Raji (cell line): ENCODE measurements around the gene DDX39A.
A peak's percentile ranks its signal among the peaks of the same experiment; 100 is the strongest.

ENCODE experiments used
- POLR2A ChIP-seq: IDR thresholded peaks from 2 replicates; pipeline ENCODE4 v1.6.1; 2011; ENCODE audit warnings: low read depth, low read length, control low read depth; ENCODE audit not compliant: insufficient read depth

Gene DDX39A

DNA sequence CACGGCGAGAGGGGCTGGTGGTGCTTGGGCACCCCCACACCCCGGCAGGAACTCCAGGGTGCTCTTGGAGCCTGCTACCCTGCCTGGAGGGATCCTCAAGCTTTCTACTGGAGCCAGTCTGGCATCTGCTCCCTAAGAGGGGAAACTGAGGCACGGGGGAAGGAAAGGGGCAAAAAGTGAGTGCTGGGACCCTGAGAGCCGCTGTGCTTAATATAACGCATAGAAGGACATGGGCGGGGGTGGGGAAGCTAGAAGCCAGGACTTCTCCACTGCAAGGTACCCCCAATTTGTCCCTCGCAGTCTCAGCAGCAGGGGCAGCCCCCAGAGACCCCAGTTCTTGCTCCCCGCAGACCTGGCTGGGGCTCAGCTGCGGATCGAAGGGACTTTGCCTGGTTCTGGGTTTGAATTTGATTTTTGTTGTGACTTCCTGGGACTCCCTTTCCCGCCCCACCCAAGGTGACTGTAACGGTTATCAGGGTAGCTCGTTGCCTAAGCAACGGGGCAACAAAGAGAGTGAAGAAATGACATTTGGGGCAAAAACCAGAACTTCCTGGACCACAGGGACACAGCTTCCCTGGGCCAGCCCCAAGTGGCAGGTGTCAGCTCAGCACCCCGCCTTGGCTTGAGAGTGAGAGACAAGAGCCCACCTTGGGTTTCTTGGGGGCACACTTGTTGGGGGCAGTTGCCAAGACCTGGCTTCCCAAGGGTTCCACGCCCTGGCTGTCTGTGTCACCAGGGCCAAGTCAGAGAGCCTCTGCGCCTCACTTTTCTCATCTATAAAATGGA is 37.3 kb downstream of the DDX39A start:
- no peak for TF ChIP-seq POLR2A

DNA sequence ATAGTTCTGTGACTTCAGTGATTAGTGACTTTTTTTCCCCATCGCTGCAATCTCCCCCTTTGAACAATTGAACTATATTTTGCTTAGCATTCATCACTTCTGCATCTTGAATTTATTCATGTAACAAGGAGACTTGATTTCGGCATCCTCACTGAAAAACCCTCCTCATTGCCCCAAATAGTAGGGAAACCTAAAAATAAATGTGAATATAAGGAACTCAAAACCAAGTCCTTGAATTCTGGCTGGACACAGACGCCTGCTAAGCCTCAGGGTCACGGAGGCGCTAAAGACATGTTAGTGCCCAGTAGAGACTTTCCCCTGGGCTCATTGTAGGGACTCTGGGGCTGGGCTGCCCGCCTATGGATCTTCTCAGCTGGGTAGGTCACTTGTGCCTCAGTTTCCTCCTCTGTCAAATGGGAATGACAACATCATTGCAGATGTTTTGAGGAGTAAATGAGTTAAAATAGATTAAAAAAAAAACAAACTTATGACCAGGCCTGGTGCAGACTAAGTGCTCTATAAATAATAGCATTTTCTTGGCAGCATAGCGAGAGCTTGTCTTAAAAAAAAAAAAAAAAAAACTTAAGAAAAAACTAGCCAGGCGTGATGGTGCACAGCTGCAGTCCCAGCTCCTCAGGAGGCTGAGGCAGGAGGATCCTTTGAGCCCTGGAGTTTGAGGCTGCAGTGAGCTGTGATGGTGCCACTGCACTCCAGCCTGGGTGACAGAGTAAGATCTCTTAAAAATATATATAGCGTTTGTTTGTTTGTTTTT is 39.7 kb downstream of the DDX39A start:
- TF ChIP-seq POLR2A, result no peak

DNA sequence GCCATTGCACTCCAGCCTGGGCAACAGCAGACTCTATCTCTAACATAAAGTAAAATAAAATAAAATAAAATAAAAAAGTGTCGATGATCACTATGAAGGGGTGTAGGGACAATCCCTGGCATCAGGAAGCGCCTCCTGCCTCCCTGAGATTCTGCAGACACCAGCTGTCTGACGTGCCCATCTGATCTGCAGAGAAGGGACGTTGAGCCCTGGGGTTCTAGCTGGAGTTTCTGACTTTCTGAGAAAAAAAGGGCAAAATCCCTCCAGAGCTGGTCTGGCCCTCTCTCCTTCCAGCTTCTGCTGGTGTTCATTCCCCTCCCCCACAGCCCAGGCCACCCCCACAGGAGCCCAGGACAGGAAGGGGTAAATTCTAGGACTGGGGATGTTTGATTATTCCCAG is 40.3 kb downstream of the DDX39A start:
- no peak for TF ChIP-seq POLR2A

DNA sequence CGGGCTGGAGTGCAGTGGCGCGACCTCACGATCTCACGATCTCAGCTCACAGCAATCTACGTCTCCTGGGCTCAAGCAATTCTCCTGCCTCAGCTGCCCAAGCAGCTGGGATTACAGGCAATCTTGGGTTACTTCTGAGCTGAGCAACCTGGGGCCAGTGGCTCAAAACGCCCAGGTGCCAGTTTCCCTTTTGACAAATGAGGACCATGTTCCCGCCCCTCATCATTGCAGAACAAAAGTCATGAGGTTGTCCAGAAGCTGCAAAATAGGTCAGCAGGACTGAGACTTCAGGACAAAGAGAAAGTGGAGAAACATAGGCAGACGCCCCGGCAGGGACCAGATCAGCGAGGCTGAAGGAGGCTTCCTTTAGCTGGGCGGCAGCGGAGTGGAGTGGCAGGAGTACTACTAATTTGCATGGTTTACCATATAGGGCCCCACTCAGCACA is 41.2 kb downstream of the DDX39A start:
- TF ChIP-seq POLR2A, result no peak

DNA sequence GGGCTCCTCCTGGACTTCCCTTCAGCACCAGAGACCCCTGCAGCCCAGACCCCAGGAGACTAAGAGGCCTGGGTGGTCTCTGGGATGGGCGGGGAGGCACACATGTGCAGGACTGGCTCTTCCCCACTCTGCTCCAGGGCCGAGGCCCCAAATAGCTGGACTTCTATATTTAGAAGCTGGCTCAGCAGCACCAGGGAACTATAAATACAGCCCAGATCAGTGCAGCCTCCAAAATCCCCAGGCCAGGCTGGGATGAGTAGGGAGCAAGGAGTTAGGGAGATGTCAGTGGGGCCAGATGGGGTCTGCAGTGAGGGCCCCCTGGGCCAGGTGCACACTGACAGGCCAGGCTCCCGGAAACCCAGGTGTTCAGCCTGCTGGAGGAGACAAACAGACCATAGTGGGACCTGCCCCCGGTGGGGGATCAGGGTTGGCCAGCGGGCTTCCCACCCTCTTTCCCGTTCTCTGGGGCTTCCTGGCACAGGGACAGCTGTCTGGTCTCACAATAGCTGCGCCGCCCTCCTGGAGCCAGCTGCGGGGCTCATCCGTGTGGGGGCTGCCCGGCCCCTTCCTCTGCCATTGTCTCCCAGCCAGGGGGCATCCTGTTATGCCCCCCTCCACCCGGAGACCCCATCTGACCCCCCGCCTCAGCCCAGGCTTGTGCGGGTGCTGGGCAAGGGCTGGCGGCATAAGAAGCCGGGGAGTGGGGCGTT is 43.4 kb downstream of the DDX39A start:
- TF ChIP-seq POLR2A, result no peak

DNA sequence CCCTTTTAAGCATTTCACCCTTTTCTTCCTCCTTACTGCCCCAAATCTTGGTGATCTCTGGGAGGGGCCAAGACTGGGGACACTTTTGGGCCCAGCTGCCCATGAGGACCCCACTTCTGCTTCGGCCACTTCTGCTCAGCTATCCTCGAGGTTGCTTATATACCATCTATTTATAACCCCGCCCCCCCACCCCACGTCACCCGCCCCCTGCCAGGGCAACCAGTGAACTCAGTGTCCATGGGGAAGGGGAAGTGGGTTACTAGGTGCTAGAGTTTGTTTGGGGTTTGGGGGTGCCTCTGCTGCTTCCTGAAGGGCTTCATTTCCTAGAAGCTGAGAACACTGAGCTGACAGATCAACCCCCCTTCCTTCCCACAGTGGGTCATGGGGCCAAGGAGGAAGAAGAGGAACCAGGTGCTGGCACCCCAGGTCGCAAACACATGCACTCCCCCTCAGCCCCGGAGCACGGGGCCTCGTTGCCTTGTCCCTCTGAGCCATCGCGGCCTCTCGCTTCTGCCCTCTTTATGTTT is 44.0 kb downstream of the DDX39A start:
- no peak for TF ChIP-seq POLR2A

DNA sequence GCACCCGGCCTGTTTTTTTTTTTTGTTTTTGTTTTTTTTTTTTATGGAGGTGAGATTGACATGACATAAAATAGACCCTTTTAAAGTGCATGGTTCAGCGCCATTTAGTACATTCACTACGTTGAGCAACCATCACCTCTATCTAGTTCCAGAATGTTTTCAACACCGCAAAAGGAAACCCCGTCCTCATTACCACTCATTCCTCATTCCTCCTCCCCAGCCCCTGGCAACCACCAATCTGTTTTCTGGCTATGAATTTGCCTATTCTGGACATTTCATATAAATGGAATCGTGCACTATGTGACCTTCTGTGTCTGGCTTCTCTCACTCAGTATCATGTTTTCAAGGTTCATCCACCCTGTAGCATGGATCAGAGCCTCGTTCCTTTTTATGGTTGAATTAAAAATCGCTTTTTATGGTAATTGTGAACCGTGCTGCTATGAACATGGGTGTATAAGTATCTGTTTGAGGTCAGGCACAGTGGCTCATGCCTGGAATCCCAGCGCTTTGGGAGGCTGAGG is 47.8 kb downstream of the DDX39A start:
- no peak for TF ChIP-seq POLR2A

DNA sequence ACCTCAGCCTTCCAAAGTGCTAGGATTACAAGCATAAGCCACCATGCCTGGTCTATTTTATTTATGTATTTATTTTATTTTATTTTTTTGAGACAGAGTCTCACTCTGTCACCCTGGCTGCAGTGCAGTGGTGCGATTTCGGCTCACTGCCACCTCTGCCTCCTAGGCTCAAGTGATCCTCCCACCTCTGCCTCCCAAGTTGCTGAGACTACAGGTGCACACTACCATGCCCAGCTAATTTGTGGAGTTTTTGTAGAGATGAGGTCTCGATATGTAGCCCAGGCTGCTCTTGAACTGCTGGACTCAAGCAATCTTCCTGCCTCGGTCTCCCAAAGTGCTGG is 48.2 kb downstream of the DDX39A start:
- no peak for TF ChIP-seq POLR2A

DNA sequence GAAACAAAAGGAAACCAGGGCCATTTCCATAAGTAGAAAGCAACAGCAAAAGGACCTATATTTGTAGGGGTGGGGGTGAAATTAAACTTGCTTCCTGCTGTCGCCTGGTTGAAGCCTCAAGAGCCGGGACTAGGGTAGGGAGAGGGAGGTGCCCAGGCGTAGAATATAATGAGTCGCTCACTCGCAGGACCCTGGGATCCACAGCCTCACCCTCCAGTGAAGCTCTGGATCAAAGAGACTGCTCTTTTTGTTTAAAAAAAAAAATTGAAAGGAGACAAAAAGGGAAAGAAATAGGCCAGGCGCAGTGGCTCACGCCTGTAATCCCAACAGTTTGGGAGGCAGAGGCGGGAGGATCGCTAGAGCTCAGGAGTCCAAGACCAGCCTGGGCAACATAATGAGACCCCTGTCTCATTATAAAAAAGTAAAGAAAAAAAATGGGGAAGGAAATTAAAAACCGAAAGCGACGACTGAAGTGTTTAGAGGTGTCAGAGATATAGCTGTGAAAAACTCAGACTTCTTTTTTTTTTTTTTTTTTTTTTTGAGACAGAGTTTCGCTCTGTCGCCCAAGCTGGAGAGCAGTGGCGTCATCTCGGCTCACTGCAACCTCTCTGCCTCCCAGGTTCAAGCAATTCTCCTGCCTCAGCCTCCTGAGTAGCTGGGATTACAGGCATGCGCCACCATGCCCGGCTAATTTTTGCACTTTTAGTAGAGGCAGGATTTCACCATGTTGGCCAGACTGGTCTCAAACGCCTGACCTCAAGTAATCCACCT is 48.8 kb downstream of the DDX39A start:
- no peak for TF ChIP-seq POLR2A

DNA sequence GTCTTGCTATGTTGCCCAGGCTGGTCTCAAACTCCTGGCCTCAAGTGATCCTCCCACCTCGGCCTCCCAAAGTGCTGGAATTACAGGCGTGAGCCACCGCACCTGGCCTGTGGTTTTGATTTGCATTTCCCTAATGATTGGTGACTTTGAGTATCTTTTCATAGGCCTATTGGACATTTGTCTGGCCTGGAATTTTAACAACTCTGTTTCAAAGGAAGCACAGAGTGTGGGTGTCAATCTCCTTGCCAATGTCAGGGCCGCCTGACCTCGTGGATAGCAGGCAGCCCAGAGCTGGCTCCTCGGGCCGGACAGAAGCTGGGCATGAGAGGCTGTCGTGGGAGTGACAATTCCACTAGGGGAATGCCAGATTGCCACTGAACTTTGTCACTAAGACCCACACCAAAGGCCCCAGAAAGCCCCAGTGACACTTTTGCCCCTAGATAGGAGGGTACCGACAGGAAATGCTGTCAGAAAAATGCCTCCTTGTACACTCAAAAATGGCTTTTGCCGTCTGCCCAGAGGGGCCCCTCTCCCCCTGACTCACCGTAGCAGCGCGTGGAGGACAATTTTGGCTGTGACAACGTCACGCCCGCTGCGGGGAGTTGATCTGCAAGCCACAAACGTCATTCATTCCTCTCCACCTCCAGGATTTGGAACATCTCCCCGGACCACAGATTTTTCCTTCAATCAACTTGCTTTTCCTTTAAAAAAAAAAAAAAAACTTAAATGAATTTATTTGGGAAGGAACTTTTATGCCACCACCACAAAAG is 49.6 kb downstream of the DDX39A start:
- TF ChIP-seq POLR2A, result no peak

DNA sequence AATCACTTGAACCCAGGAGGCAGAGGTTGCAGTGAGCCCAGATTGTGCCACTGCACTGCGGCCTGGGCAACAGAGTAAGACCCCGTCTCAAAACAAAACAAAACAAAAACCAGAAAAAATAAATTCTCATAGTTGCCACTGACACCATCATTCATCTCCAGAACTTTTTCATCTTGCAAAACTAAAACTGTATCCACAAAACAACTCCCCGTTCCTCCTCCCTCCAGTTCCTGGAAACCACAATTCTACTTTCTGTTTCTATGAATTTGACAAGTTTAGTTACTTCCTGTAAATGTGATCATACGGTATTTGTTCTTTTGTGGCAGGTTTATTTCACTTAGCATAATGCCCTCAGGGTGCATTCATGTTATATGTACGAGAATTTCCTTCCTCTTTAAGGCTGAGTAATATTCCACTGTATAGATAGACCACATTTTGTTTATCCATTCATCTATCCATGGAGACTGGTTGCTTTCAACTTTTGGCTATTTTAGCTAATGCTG is 51.1 kb downstream of the DDX39A start:
- TF ChIP-seq POLR2A, result no peak

DNA sequence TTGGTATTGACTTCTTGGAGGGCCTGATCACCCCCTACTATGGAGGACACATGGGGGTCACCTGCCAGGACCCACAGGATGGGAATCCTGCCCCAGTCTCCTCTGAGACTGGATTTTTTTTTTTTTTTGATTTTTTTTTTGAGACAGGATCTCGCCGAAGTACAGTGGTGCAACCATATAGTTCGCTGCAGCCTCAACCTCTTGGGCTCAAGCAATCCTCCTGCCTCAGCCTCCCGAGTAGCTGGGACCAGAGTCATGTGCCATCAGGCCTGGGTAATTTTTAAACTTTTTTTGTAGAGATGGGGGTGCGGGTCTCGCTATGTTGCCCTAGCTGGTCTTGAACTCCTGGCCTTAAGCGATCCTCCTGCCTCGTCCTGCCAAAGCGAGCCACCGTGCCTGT is 52.1 kb downstream of the DDX39A start:
- TF ChIP-seq POLR2A, result no peak

DNA sequence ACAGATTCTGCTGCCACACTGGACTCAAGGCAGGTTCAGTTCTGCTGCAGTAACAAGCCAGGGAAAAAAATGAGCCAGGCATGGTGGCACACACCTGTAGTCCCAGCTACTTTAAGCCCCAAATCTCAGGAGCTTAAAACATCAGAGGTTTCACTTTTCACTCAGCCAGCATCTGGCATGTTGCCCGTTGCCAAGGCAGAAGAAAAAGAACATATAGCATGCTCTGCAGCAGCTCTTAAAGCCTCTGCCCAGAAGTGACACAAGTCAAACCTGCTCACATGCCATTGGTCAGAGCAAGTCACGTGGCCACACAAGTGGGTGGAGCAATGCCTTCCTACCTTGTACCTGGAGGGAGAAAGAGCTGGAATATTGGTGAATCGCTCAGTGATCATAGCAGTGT is 52.6 kb downstream of the DDX39A start:
- TF ChIP-seq POLR2A, result peak; percentile 69
